8988T (cell line): ENCODE data around the gene POTEB.
"Not testable (repeated sequence)": the region's sequence is repeated elsewhere in the genome, so short reads cannot be mapped to it uniquely, and the experiment has no call there.

Experiments used
- DNase-seq: peaks from one replicate; pipeline ENCODE4 v3.0.0; 2011

POTEB gene

GRCh38 chr15:21877635-21878034, at the start of gene POTEB:
Gene POTEB, minus strand, starts transcription at chr15:21877735. Its CDS starts 489 bp downstream, at chr15:21877246.
- not testable (repeated sequence) for DNase-seq

- DNase-seq: not testable (repeated sequence)
These were observed 13.4 kb upstream of the POTEB start for GRCh38 chr15:21890955-21891354.

GRCh38 chr15:21889542-21889941, 12.0 kb upstream of the POTEB start:
- DNase-seq: not testable (repeated sequence)

- not testable (repeated sequence) for DNase-seq
These were observed 38.7 kb downstream of the POTEB start for GRCh38 chr15:21838831-21839230.
